ENCODE results near the gene NFAM1. TPM values are rescaled to one million over a fixed set of nuclear protein-coding genes. Genes with fewer than 3 reads are reported as not detected.

NFAM1 gene
- polyA plus RNA-seq, 1 of the 3 experiments (the other 2 are of a cell fraction) = 0.02 TPM

- Histone ChIP-seq H3K9me3 (no peaks in the 10 kb centered on the region), H3K9me2 (no peaks in the 10 kb centered on the region), H3F3A (replicated peaks; ENCODE audit: insufficient read depth) (no peaks in the 10 kb centered on the region), H3K4me3 (ENCODE audit: low read depth in 2 of 2, low read length in 1 of 2) (no peak overlapping the region), H3K36me3 (replicated peaks in 1 of 2; ENCODE audit: control insufficient read depth in 1 of 2, insufficient read depth in 2 of 2, low read length in 1 of 2) (no peaks in the 10 kb centered on the region), H3K4me2 (no peak overlapping the region), H3K9ac (no peak overlapping the region), H2AFZ (ENCODE audit: low read depth) (no peak overlapping the region), H3K4me1 (ENCODE audit: control insufficient read depth in 1 of 2, insufficient read depth in 2 of 2, low read depth in 1 of 2, low read length in 1 of 2) (peaks cover 0 to 14% of the 10 kb centered on the region in 2 experiments; a peak in 2 of 4 replicates), H3K79me2 (ENCODE audit: insufficient read depth) (no peaks in the 10 kb centered on the region), H3K27me3 (ENCODE audit: insufficient read depth) (no peaks in the 10 kb centered on the region), H4K20me1 (ENCODE audit: insufficient read depth) (no peaks in the 10 kb centered on the region), H3K27ac (ENCODE audit: low read depth in 2 of 2, low read length in 1 of 2) (no peak overlapping the region)
- POLR2A ChIA-PET = no interaction called here
- CTCF ChIA-PET = no interaction called here
- TF ChIP-seq FOXM1 (IDR thresholded peaks at IDR 0.05; ENCODE audit: low read depth) = no peak
- TF ChIP-seq TCF12 (IDR thresholded peaks at IDR 0.05) = no peak
- no peak for DNase-seq
- WGBS (ENCODE audit: low lambda C conversion rate) = 54% methylated on average over 9 of the region's 15 CpGs
Measured at GRCh38 chr22:42397332-42398249, 34.6 kb downstream of the NFAM1 start.

- Histone ChIP-seq H2AFZ (ENCODE audit: low read depth) (no peak overlapping the region), H3K4me1 (ENCODE audit: control insufficient read depth in 1 of 2, insufficient read depth in 2 of 2, low read depth in 1 of 2, low read length in 1 of 2) (peaks cover 0 to 14% of the 10 kb centered on the region in 2 experiments; a peak in 2 of 4 replicates), H3F3A (replicated peaks; ENCODE audit: insufficient read depth) (no peaks in the 10 kb centered on the region), H3K9ac (no peak overlapping the region), H3K79me2 (ENCODE audit: insufficient read depth) (no peaks in the 10 kb centered on the region), H3K9me2 (no peaks in the 10 kb centered on the region), H4K20me1 (ENCODE audit: insufficient read depth) (no peaks in the 10 kb centered on the region), H3K9me3 (no peaks in the 10 kb centered on the region), H3K27me3 (ENCODE audit: insufficient read depth) (no peaks in the 10 kb centered on the region), H3K4me3 (ENCODE audit: low read depth in 2 of 2, low read length in 1 of 2) (no peak overlapping the region), H3K27ac (ENCODE audit: low read depth in 2 of 2, low read length in 1 of 2) (no peak overlapping the region), H3K4me2 (no peak overlapping the region), H3K36me3 (replicated peaks in 1 of 2; ENCODE audit: control insufficient read depth in 1 of 2, insufficient read depth in 2 of 2, low read length in 1 of 2) (no peaks in the 10 kb centered on the region)
- POLR2A ChIA-PET = no interaction called here
- no peak for DNase-seq
- CTCF ChIA-PET = interaction anchor here (1.3 kb wide), 1 partner anchor 10 kb away, joined by 3 read pairs; no protein-coding TSS in a partner anchor
- WGBS (ENCODE audit: low lambda C conversion rate) = 45% methylated on average over 4 of the region's 24 CpGs
- TF ChIP-seq CHD2 (IDR thresholded peaks at IDR 0.05; ENCODE audit: low read length, partially characterized antibody) (no peak), RAD21 (IDR thresholded peaks at IDR 0.05; ENCODE audit: low read length) (no peak)
Measured at GRCh38 chr22:42396621-42397331, 35.4 kb downstream of the NFAM1 start.

GRCh38 chr22:42389143-42389542 is 43.1 kb downstream of the NFAM1 start:
- TF ChIP-seq MAX (IDR thresholded peaks at IDR 0.05; ENCODE audit: low read depth) (no peak), TAF1 (IDR thresholded peaks at IDR 0.05; ENCODE audit: borderline replicate concordance, low read depth, low read length) (no peak), POLR2AphosphoS5 (IDR thresholded peaks at IDR 0.05; ENCODE audit: low read depth, low read length) (no peak), SMC3 (IDR thresholded peaks at IDR 0.05; ENCODE audit: low read depth, low read length) (no peak), REST (IDR thresholded peaks at IDR 0.05; ENCODE audit: low read depth, low read length) (no peak), EZH2phosphoT487 (IDR thresholded peaks at IDR 0.05; ENCODE audit: borderline replicate concordance, low read depth) (no peak), IRF3 (IDR thresholded peaks at IDR 0.05; ENCODE audit: low read depth, low read length) (no peak), ELF1 (IDR thresholded peaks at IDR 0.05) (no peak)
- H3K36me3 ChIP-seq (replicated peaks in 1 of 2; ENCODE audit: control insufficient read depth in 1 of 2, insufficient read depth in 2 of 2, low read length in 1 of 2) = no peaks in the 10 kb centered on the region
- H3K4me2 ChIP-seq = no peak overlapping the region
- H3K9ac ChIP-seq = no peak overlapping the region
- H3K27ac ChIP-seq (ENCODE audit: low read depth in 2 of 2, low read length in 1 of 2) = no peak overlapping the region
- H3K9me2 ChIP-seq = no peaks in the 10 kb centered on the region
- no peaks in the 10 kb centered on the region for H3K27me3 ChIP-seq (ENCODE audit: insufficient read depth)
- H2AFZ ChIP-seq (ENCODE audit: low read depth) = no peak overlapping the region
- DNase-seq = no peak
- H3K4me1 ChIP-seq (ENCODE audit: control insufficient read depth in 1 of 2, insufficient read depth in 2 of 2, low read depth in 1 of 2, low read length in 1 of 2) = peaks cover 0 to 18% of the 10 kb centered on the region in 2 experiments; a peak in 1 of 4 replicates
- H4K20me1 ChIP-seq (ENCODE audit: insufficient read depth) = no peaks in the 10 kb centered on the region
- no peaks in the 10 kb centered on the region for H3K9me3 ChIP-seq
- POLR2A ChIA-PET = no interaction called here
- H3K4me3 ChIP-seq (ENCODE audit: low read depth in 2 of 2, low read length in 1 of 2) = no peak overlapping the region
- H3K79me2 ChIP-seq (ENCODE audit: insufficient read depth) = no peaks in the 10 kb centered on the region
- WGBS (ENCODE audit: low lambda C conversion rate) = 50% methylated on average over 2 of the region's 7 CpGs
- H3F3A ChIP-seq (replicated peaks; ENCODE audit: insufficient read depth) = no peaks in the 10 kb centered on the region
- CTCF ChIA-PET = interaction anchor here (1.3 kb wide), 2 partner anchors 47 to 55 kb away, joined by 3 to 4 read pairs; no protein-coding TSS in a partner anchor

Measured in SK-N-SH (cell line).